ENCODE results near the gene NINJ2. TPM values are rescaled to one million over a fixed set of nuclear protein-coding genes. Genes with fewer than 3 reads are reported as not detected.

Gene NINJ2
- total RNA-seq, 1 experiment from 2014 or later, result 0.24 TPM

DNA sequence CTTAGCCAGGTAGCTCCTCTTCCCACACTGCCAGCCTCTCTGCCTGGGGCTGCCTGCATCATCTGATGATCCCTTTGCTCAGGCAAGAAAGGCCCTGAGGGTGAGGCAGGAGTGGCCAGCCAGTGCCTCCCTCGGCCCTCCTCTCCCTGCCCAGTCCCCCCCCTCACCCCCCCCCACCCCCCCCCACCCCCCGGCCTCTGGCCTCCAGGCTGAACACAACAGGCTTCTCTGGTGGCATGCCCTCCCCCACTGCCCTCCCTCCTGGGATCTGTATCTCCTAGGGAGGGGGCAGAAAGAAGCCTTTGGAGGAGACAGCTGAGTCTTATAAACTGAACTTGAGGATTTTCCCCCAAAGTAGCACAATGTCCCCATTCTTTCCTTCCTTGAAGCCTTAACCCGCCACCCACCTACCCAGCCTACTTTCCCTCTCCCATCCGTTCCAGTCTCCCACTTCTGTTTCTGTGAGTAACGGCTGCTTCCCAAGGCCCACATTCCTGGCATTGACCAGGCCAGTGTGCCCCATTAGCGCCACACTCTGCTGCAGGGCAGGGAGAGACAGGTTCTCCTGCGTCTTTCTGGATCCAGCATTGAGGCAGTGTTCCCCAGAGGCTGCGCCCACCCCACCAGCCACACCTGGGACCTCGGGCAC, 121.4 kb downstream of the NINJ2 start:
- Histone ChIP-seq H2BK20ac (ENCODE audit: low read depth, low read length, poor library complexity, severe bottlenecking) (no peak overlapping the region), H3K4ac (ENCODE audit: low read depth, low read length) (no peak overlapping the region), H2AFZ (ENCODE audit: low read length) (no peak overlapping the region), H3K27me3 (ENCODE audit: insufficient read depth, low read length) (no peaks in the 10 kb centered on the region), H3K4me2 (ENCODE audit: insufficient read depth, insufficient read length, low read length) (no peak overlapping the region), H3K79me2 (ENCODE audit: insufficient read depth, low read length) (no peaks in the 10 kb centered on the region), H2BK120ac (ENCODE audit: low read depth, low read length, poor library complexity, severe bottlenecking) (no peak overlapping the region), H3K56ac (ENCODE audit: insufficient read length, low read depth, low read length) (no peak overlapping the region), H3K79me1 (ENCODE audit: insufficient read depth, low read depth, low read length, poor library complexity, severe bottlenecking) (no peaks in the 10 kb centered on the region), H2AK5ac (ENCODE audit: insufficient read length, low read length) (no peak overlapping the region), H3K14ac (ENCODE audit: insufficient read depth, low read length) (no peak overlapping the region), H3K9me3 (ENCODE audit: control insufficient read depth, low read depth, low read length) (no peaks in the 10 kb centered on the region), H2BK5ac (ENCODE audit: insufficient read length, low read length) (no peak overlapping the region), H3K23ac (ENCODE audit: insufficient read length, low read depth, low read length) (no peak overlapping the region), H3K4me1 (ENCODE audit: insufficient read depth, low read length) (no peaks in the 10 kb centered on the region), H4K5ac (ENCODE audit: insufficient read length, low read depth, low read length) (no peak overlapping the region), H4K91ac (ENCODE audit: insufficient read length, low read depth, low read length) (no peak overlapping the region), H4K20me1 (ENCODE audit: control insufficient read depth, insufficient read depth, insufficient read length) (no peaks in the 10 kb centered on the region), H2BK12ac (ENCODE audit: insufficient read length, low read depth, low read length) (no peak overlapping the region), H3K9ac (ENCODE audit: extremely low read depth, insufficient read length, low read length) (no peak overlapping the region), H4K8ac (replicated peaks; ENCODE audit: insufficient read length, low read depth, low read length) (no peak overlapping the region), H2BK15ac (ENCODE audit: low read depth, low read length) (no peak overlapping the region), H3K23me2 (ENCODE audit: insufficient read length, low read depth, low read length, poor library complexity, severe bottlenecking) (peaks cover 4% of the 10 kb centered on the region), H3K18ac (ENCODE audit: insufficient read length, low read depth, low read length) (peak overlapping the region; percentile 27), H3K27ac (ENCODE audit: insufficient read length, low read depth, low read length) (no peak overlapping the region), H3T11ph (ENCODE audit: low read length) (no peak overlapping the region)
- TF ChIP-seq, protein P1, sequence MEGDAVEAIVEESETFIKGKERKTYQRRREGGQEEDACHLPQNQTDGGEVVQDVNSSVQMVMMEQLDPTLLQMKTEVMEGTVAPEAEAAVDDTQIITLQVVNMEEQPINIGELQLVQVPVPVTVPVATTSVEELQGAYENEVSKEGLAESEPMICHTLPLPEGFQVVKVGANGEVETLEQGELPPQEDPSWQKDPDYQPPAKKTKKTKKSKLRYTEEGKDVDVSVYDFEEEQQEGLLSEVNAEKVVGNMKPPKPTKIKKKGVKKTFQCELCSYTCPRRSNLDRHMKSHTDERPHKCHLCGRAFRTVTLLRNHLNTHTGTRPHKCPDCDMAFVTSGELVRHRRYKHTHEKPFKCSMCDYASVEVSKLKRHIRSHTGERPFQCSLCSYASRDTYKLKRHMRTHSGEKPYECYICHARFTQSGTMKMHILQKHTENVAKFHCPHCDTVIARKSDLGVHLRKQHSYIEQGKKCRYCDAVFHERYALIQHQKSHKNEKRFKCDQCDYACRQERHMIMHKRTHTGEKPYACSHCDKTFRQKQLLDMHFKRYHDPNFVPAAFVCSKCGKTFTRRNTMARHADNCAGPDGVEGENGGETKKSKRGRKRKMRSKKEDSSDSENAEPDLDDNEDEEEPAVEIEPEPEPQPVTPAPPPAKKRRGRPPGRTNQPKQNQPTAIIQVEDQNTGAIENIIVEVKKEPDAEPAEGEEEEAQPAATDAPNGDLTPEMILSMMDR (conservative IDR thresholded peaks at IDR 0.05), result no peak
- Mint-ChIP-seq H3K4me3 (no peak overlapping the region; a peak in 1 of 5 replicates), H3K27me3 (ENCODE audit: low read depth) (peaks cover 7% of the 10 kb centered on the region), H3K36me3 (ENCODE audit: insufficient read depth in 1 of 3, low read depth in 3 of 3) (peaks cover 0 to 6% (median 3%) of the 10 kb centered on the region in 3 experiments; a peak in 2 of 7 replicates), H3K27ac (peak overlapping the region; percentile 35 to 86 (median 46); a peak in 4 of 7 replicates), H3K9me3 (no peaks in the 10 kb centered on the region), H3K4me1 (peaks cover 22 to 26% of the 10 kb centered on the region in 2 experiments)
- DNase-seq, result no peak
- WGBS (ENCODE audit: extremely low coverage, insufficient read length, low lambda C conversion rate), result no CpG with 5 or more reads among the region's 9 CpGs

Data from H9 (cell line).